CD4-positive, alpha-beta T cell (primary cell): ENCODE data around the gene EML6. TPM values are rescaled to one million over a fixed set of nuclear protein-coding genes. Genes with fewer than 3 reads are reported as not detected.

Experiments used
- ATAC-seq: fragments of 200-7000 bp; cut with Tn5 transposase; one replicate; pipeline ENCODE4 v1.10.0; 2022; ENCODE audit warnings: mild to moderate bottlenecking; ENCODE audit not compliant: poor library complexity
- CTCF ChIA-PET: fragments of 350-600 bp; sonication (Branson Sonifier 250); formaldehyde crosslinking; loops from one replicate; lab custom pipeline; 2021; ENCODE audit warnings: antibody characterized with exemption, inconsistent platforms; lab: Charles Lee
- POLR2A ChIA-PET: fragments of 350-600 bp; sonication (Branson Sonifier 250); formaldehyde crosslinking; loops from one replicate; lab custom pipeline; 2021; ENCODE audit warnings: antibody characterized with exemption, inconsistent platforms; lab: Charles Lee
- DNase-seq, 14 experiments: peaks; one replicate each; pipeline ENCODE4 v3.0.0-alpha.2; 2013 to 2020; ENCODE audit warnings: mixed read lengths in 2 of 14
- H3K27ac ChIP-seq, 2 donors: one replicate each; pipeline versions ENCODE4 v1.5.1 to v1.7.0; 2013; ENCODE audit warnings: low read length in 2 of 2, low read depth in 1 of 2, mild to moderate bottlenecking in 1 of 2
- H3K27me3 ChIP-seq, 2 experiments: 1 replicate in 1 of 2; 2 replicates in 1 of 2; pipeline versions ENCODE4 v1.6.1 to v1.7.0; 2013; ENCODE audit warnings: low read length in 2 of 2, control low read depth in 1 of 2, mild to moderate bottlenecking in 1 of 2, moderate library complexity in 1 of 2; ENCODE audit not compliant: insufficient read depth in 2 of 2, control insufficient read depth in 1 of 2
- H3K36me3 ChIP-seq: one replicate; pipeline ENCODE4 v1.6.1; 2013; ENCODE audit warnings: low read length, control low read depth; ENCODE audit not compliant: insufficient read depth
- H3K4me1 ChIP-seq: one replicate; pipeline ENCODE4 v1.6.1; 2013; ENCODE audit warnings: low read length, control low read depth; ENCODE audit not compliant: insufficient read depth
- H3K4me3 ChIP-seq: one replicate; pipeline ENCODE4 v1.5.1; 2013; ENCODE audit warnings: mild to moderate bottlenecking, low read length, moderate library complexity
- H3K9me3 ChIP-seq, 2 experiments: 1 replicate in 1 of 2; 2 replicates in 1 of 2; pipeline versions ENCODE4 v1.6.1 to v1.7.0; 2013; ENCODE audit warnings: low read length in 2 of 2, mild to moderate bottlenecking in 2 of 2, control low read depth in 1 of 2, moderate library complexity in 1 of 2; ENCODE audit not compliant: control insufficient read depth in 1 of 2, insufficient read depth in 1 of 2
- H3K27ac Mint-ChIP-seq: one replicate; pipeline ENCODE4 v1.8.0; 2020; ENCODE audit warnings: mixed read lengths
- H3K27me3 Mint-ChIP-seq: one replicate; pipeline ENCODE4 v1.8.0; 2021; ENCODE audit warnings: mixed read lengths
- H3K36me3 Mint-ChIP-seq: one replicate; pipeline ENCODE4 v1.8.0; 2021; ENCODE audit warnings: low read depth, mixed read lengths
- H3K4me1 Mint-ChIP-seq: one replicate; pipeline ENCODE4 v1.8.0; 2021; ENCODE audit warnings: low read depth, mixed read lengths
- H3K4me3 Mint-ChIP-seq: one replicate; pipeline ENCODE4 v1.8.0; 2020; ENCODE audit warnings: mild to moderate bottlenecking, mixed read lengths
- H3K9me3 Mint-ChIP-seq: one replicate; pipeline ENCODE4 v1.8.0; 2020; ENCODE audit warnings: mixed read lengths
- intact Hi-C, 2 experiments: fragments of 100-400 bp; cut with DNase I in 1 of 2; cut with micrococcal nuclease in 1 of 2; formaldehyde crosslinking; loops; one replicate each; pipeline versions ENCODE4 v1.15.1 to v1.9.0; 2023 to 2025; cut with DNase I, micrococcal nuclease
- total RNA-seq, 174 experiments: library from RNA in 2 of 174; stranded (reverse) in 2 of 174; gene quantifications; one replicate each; pipeline ENCODE4 v1.2.3 and lab custom pipeline; 2021 to 2026
- TF ChIP-seq, protein P1 (sequence below): fragments of 200-600 bp; IDR thresholded peaks from one replicate; pipeline ENCODE4 v1.8.0; 2022; ENCODE audit warnings: antibody characterized with exemption, mild to moderate bottlenecking

EML6 gene
- total RNA-seq, 2 experiments from 2014 or later = 0.22 to 0.34 TPM

DNA sequence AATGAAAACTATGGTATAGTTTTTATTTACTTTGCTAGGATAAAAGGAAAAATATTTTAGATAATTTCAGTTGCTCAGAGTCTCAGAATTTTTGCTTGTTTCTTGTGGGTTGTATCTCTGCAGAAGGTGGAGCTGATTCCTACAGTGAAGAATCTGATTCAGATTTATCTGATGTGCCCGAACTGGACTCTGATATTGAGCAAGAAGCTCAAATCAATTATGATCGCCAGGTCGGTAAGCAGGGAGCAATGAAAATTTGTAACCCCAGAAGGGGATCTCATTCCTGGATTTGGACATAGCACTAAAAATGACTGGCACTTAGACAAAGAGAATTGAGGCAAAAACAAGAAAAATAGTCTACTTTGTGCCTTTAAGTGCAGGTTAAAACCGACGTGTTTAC lies 140.2 kb downstream of the EML6 start:
- no peak for ATAC-seq
- no peaks in the 10 kb centered on the region for H3K27me3 Mint-ChIP-seq
- TF ChIP-seq, protein P1, sequence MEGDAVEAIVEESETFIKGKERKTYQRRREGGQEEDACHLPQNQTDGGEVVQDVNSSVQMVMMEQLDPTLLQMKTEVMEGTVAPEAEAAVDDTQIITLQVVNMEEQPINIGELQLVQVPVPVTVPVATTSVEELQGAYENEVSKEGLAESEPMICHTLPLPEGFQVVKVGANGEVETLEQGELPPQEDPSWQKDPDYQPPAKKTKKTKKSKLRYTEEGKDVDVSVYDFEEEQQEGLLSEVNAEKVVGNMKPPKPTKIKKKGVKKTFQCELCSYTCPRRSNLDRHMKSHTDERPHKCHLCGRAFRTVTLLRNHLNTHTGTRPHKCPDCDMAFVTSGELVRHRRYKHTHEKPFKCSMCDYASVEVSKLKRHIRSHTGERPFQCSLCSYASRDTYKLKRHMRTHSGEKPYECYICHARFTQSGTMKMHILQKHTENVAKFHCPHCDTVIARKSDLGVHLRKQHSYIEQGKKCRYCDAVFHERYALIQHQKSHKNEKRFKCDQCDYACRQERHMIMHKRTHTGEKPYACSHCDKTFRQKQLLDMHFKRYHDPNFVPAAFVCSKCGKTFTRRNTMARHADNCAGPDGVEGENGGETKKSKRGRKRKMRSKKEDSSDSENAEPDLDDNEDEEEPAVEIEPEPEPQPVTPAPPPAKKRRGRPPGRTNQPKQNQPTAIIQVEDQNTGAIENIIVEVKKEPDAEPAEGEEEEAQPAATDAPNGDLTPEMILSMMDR = no peak

DNA sequence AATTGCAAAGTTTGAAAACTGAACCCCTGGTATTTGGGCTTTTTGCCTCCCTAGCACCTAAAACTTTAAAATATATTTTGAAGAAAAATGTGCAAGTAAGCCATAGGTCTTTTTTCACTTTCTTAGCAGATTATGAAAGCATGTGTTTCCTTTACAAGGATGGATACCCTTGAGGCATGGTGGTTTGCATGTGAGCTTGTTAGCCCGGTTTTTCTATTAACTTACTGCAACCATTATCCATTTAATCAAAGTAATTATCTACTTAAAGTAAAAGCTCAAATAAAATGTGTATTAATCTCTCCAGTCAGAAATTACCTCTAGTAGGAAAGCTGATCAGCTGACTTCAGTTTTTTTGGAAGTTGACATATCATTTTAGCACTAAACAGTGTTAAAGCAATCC lies 140.6 kb downstream of the EML6 start:
- Histone ChIP-seq H3K9me3 (no peaks in the 10 kb centered on the region), H3K36me3 (no peaks in the 10 kb centered on the region), H3K27ac (no peak overlapping the region), H3K4me1 (peaks cover 9% of the 10 kb centered on the region), H3K27me3 (no peaks in the 10 kb centered on the region), H3K4me3 (no peak overlapping the region)
- ChIA-PET CTCF (no interaction called here), POLR2A (no interaction called here)
- DNase-seq (no peak), ATAC-seq (no peak)
- peaks cover 13% of the 10 kb centered on the region for H3K4me1 Mint-ChIP-seq
- H3K36me3 Mint-ChIP-seq = no peaks in the 10 kb centered on the region
- H3K27me3 Mint-ChIP-seq = no peaks in the 10 kb centered on the region
- H3K4me3 Mint-ChIP-seq = no peak overlapping the region
- no peak overlapping the region for H3K27ac Mint-ChIP-seq
- TF ChIP-seq, protein P1 = no peak
- peaks cover 2% of the 10 kb centered on the region for H3K9me3 Mint-ChIP-seq
- intact Hi-C loops = no loop called here

More for the DNA sequence above, 140.2 kb downstream of the EML6 start:
- ChIA-PET CTCF (no interaction called here), POLR2A (interaction anchor here (0.5 kb wide), 1 partner anchor 177 kb away, joined by 3 read pairs; no protein-coding TSS in a partner anchor)
- peaks cover 13% of the 10 kb centered on the region for H3K4me1 Mint-ChIP-seq
- Histone ChIP-seq H3K4me3 (no peak overlapping the region), H3K9me3 (no peaks in the 10 kb centered on the region), H3K36me3 (no peaks in the 10 kb centered on the region), H3K4me1 (peaks cover 9% of the 10 kb centered on the region), H3K27ac (no peak overlapping the region), H3K27me3 (no peaks in the 10 kb centered on the region)
- intact Hi-C loops = no loop called here
- DNase-seq = no peak
- H3K27ac Mint-ChIP-seq = no peak overlapping the region
- no peak overlapping the region for H3K4me3 Mint-ChIP-seq
- no peaks in the 10 kb centered on the region for H3K36me3 Mint-ChIP-seq
- peaks cover 2% of the 10 kb centered on the region for H3K9me3 Mint-ChIP-seq

DNA sequence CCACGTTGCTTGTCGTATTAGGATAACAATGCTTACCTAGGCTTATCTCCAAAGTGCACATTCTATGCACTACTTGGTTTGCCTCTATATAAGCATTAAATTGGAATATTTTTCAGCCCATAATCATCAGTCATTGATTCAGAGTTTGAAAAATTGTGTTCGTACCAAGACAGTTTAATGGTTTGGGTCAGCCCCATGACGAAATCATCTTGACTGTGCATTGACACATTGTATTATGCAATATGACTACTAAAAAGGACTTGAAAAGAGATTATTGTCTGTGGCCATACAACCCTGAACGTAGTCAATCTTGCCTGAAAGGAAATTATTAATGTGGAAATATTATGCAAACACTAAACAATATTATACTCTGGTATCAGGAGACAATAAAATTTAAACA lies 141.3 kb downstream of the EML6 start:
- Mint-ChIP-seq H3K36me3 (no peaks in the 10 kb centered on the region), H3K4me1 (peaks cover 13% of the 10 kb centered on the region), H3K9me3 (peaks cover 2% of the 10 kb centered on the region), H3K4me3 (no peak overlapping the region), H3K27ac (no peak overlapping the region), H3K27me3 (no peaks in the 10 kb centered on the region)
- H3K9me3 ChIP-seq = no peaks in the 10 kb centered on the region
- H3K27ac ChIP-seq = no peak overlapping the region
- H3K27me3 ChIP-seq = no peaks in the 10 kb centered on the region
- peaks cover 9% of the 10 kb centered on the region for H3K4me1 ChIP-seq
- DNase-seq (no peak), ATAC-seq (no peak)
- intact Hi-C loops = no loop called here
- ChIA-PET CTCF (no interaction called here), POLR2A (no interaction called here)
- no peak overlapping the region for H3K4me3 ChIP-seq
- no peaks in the 10 kb centered on the region for H3K36me3 ChIP-seq
- TF ChIP-seq, protein P1 = no peak
